Measurements from ENCODE around the gene RBSN.

DNA sequence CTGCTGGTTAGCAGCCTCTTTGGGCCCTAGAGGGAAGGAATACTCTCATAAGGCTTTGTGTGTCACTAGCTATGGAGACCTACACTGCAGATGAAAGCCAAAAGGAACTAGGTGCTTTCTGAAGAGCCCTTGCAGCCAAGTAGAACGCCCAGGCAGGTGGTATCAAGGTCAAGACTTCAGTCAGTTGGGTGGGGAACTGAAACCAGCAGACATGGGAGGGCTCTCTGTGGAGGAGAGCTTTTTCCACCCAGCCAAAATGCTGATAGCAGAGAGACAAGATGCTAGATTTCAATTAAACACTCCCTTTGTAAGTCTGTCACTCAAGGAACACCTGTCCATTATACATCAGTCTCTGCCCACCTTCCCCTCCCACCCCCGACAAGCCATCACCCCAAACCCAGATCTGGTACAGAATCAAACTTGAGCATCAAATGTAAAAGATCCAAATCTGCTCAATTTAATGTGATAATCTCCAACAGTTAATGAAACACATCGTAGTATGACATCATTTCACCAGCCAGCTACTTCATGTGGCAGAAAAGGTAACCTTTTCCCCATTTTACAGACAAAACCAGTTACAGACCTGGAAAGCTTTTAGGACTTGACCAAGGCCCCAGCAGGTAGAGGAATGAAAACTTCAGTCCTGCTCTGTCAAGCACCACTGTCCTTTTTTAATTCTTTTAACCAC, 48.4 kb downstream of the RBSN start:
- no peak for TF ChIP-seq POLR2A (IDR thresholded peaks at IDR 0.05)
- TF ChIP-seq, protein P1, sequence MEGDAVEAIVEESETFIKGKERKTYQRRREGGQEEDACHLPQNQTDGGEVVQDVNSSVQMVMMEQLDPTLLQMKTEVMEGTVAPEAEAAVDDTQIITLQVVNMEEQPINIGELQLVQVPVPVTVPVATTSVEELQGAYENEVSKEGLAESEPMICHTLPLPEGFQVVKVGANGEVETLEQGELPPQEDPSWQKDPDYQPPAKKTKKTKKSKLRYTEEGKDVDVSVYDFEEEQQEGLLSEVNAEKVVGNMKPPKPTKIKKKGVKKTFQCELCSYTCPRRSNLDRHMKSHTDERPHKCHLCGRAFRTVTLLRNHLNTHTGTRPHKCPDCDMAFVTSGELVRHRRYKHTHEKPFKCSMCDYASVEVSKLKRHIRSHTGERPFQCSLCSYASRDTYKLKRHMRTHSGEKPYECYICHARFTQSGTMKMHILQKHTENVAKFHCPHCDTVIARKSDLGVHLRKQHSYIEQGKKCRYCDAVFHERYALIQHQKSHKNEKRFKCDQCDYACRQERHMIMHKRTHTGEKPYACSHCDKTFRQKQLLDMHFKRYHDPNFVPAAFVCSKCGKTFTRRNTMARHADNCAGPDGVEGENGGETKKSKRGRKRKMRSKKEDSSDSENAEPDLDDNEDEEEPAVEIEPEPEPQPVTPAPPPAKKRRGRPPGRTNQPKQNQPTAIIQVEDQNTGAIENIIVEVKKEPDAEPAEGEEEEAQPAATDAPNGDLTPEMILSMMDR (IDR thresholded peaks at IDR 0.05), result no peak

All from Peyer's patch (tissue), 4 donors.